ENCODE results near the gene PPP6R1.

- no peak for TF ChIP-seq CTCF (conservative IDR thresholded peaks at IDR 0.05; ENCODE audit: low read length)
- no peak for TF ChIP-seq EZH2phosphoT487 (IDR thresholded peaks at IDR 0.05; ENCODE audit: borderline replicate concordance, low read depth, low read length)
These were observed 69.4 kb downstream of the PPP6R1 start for GRCh38 chr19:55189403-55189835.

Measured in OCI-LY7 (cell line).